Loucy (cell line): ENCODE measurements around the gene RPLP2.

Experiments used
- H2AFZ ChIP-seq: fragments of 200-600 bp; sonication (generic); 2 replicates; pipeline ENCODE4 v1.6.0; 2016; ENCODE audit warnings: antibody characterized with exemption, mild to moderate bottlenecking, low read length, moderate library complexity
- H3F3A ChIP-seq: fragments of 200-600 bp; 2 replicates; pipeline ENCODE4 v1.6.0; 2016; ENCODE audit warnings: antibody characterized with exemption, low read depth, mild to moderate bottlenecking
- H3K27me3 ChIP-seq: fragments of 200-600 bp; sonication (generic); 2 replicates; pipeline ENCODE4 v1.6.1; 2014; ENCODE audit warnings: low read length, mild to moderate bottlenecking; ENCODE audit not compliant: insufficient read depth, poor library complexity, severe bottlenecking
- H3K36me3 ChIP-seq: fragments of 200-600 bp; sonication (generic); 2 replicates; pipeline ENCODE4 v1.6.1; 2016; ENCODE audit warnings: low read length; ENCODE audit not compliant: insufficient read depth
- H3K4me1 ChIP-seq: fragments of 200-600 bp; sonication (generic); 2 replicates; pipeline ENCODE4 v1.5.1; 2014; ENCODE audit warnings: low read length, mild to moderate bottlenecking; ENCODE audit not compliant: insufficient read depth, poor library complexity, severe bottlenecking
- H3K4me2 ChIP-seq: fragments of 200-600 bp; sonication (generic); 2 replicates; pipeline ENCODE4 v1.6.0; 2014; ENCODE audit warnings: antibody characterized with exemption, low read length, low read depth, mild to moderate bottlenecking; ENCODE audit not compliant: poor library complexity, severe bottlenecking
- H3K4me3 ChIP-seq: fragments of 200-600 bp; sonication (generic); 2 replicates; pipeline ENCODE4 v1.5.1; 2014; ENCODE audit warnings: low read length, mild to moderate bottlenecking, mixed read lengths; ENCODE audit not compliant: poor library complexity, severe bottlenecking
- H3K79me2 ChIP-seq: fragments of 200-600 bp; sonication (generic); 2 replicates; pipeline ENCODE4 v1.6.1; 2014; ENCODE audit warnings: low read length; ENCODE audit not compliant: insufficient read depth
- H3K9ac ChIP-seq: fragments of 200-600 bp; sonication (generic); 2 replicates; pipeline ENCODE4 v1.6.0; 2014; ENCODE audit warnings: mild to moderate bottlenecking, low read depth, low read length, moderate library complexity; ENCODE audit not compliant: poor library complexity, severe bottlenecking
- H3K9me2 ChIP-seq: fragments of 200-600 bp; sonication (generic); replicated peaks from 2 replicates; pipeline ENCODE4 v1.6.1; 2016; ENCODE audit warnings: low read depth, low read length, mixed read lengths
- H3K9me3 ChIP-seq: fragments of 200-600 bp; sonication (generic); 2 replicates; pipeline ENCODE4 v1.6.1; 2014; ENCODE audit warnings: mild to moderate bottlenecking, antibody characterized with exemption, low read length, low read depth; ENCODE audit not compliant: insufficient read depth
- H4K20me1 ChIP-seq: fragments of 200-600 bp; sonication (generic); 2 replicates; pipeline ENCODE4 v1.6.0; 2014; ENCODE audit warnings: antibody characterized with exemption, low read length, mild to moderate bottlenecking; ENCODE audit not compliant: insufficient read depth, poor library complexity, severe bottlenecking
- CTCF ChIP-seq: fragments of 200-600 bp; sonication (generic); conservative IDR thresholded peaks from 2 replicates; pipeline ENCODE4 v1.5.1; 2014; ENCODE audit warnings: mild to moderate bottlenecking, antibody characterized with exemption, low read length
- EZH2phosphoT487 ChIP-seq: fragments of 200-600 bp; IDR thresholded peaks from 2 replicates; pipeline ENCODE4 v1.6.1; 2018; ENCODE audit warnings: antibody characterized with exemption, mild to moderate bottlenecking, moderate library complexity, borderline replicate concordance

The RPLP2 gene

GRCh38 chr11:846496-847098 is 36.8 kb downstream of the RPLP2 start:
- H3K79me2 ChIP-seq = peaks cover 11% of the 10 kb centered on the region

GRCh38 chr11:847876-848275 is 38.1 kb downstream of the RPLP2 start:
- Histone ChIP-seq H3F3A (no peaks in the 10 kb centered on the region), H3K36me3 (no peaks in the 10 kb centered on the region), H3K79me2 (peaks cover 3% of the 10 kb centered on the region; the same call in 1 of the 2 replicates), H3K27me3 (no peaks in the 10 kb centered on the region), H3K4me3 (no peak overlapping the region), H3K4me1 (peaks cover 36% of the 10 kb centered on the region), H3K4me2 (peak overlapping the region; percentile 2), H3K9me3 (no peaks in the 10 kb centered on the region), H3K9ac (no peak overlapping the region), H2AFZ (no peak overlapping the region), H3K9me2 (no peaks in the 10 kb centered on the region), H4K20me1 (no peaks in the 10 kb centered on the region)
- no peak for TF ChIP-seq EZH2phosphoT487
- TF ChIP-seq CTCF = no peak

More at GRCh38 chr11:846496-847098, 36.8 kb downstream of the RPLP2 start:
- Histone ChIP-seq H3F3A (no peaks in the 10 kb centered on the region), H3K9me3 (no peaks in the 10 kb centered on the region), H3K36me3 (no peaks in the 10 kb centered on the region), H3K9me2 (no peaks in the 10 kb centered on the region), H3K4me1 (peaks cover 36% of the 10 kb centered on the region), H4K20me1 (peaks cover 7% of the 10 kb centered on the region), H3K4me3 (no peak overlapping the region), H2AFZ (no peak overlapping the region), H3K9ac (peak overlapping the region; percentile 88), H3K27me3 (no peaks in the 10 kb centered on the region), H3K4me2 (peak overlapping the region; percentile 79)
- no peak for TF ChIP-seq EZH2phosphoT487
- TF ChIP-seq CTCF = no peak

GRCh38 chr11:848380-848931 is 38.7 kb downstream of the RPLP2 start:
- H3K9ac ChIP-seq = no peak overlapping the region
- H3K27me3 ChIP-seq = no peaks in the 10 kb centered on the region
- no peaks in the 10 kb centered on the region for H3K36me3 ChIP-seq
- H3K9me3 ChIP-seq = no peaks in the 10 kb centered on the region
- peaks cover under 1% of the 10 kb centered on the region; the same call in 1 of the 2 replicates for H3K79me2 ChIP-seq
- H3K4me2 ChIP-seq = peak overlapping the region; percentile 2
- no peak overlapping the region for H3K4me3 ChIP-seq
- H3F3A ChIP-seq = no peaks in the 10 kb centered on the region
- peaks cover 32% of the 10 kb centered on the region for H3K4me1 ChIP-seq
- H4K20me1 ChIP-seq = no peaks in the 10 kb centered on the region
- H3K9me2 ChIP-seq = no peaks in the 10 kb centered on the region
- TF ChIP-seq EZH2phosphoT487 (no peak), CTCF (peak; percentile 80)
- no peak overlapping the region for H2AFZ ChIP-seq
